H9 (cell line): Measurements from ENCODE around the gene SMAD7. TPM values are rescaled to one million over a fixed set of nuclear protein-coding genes. Genes with fewer than 3 reads are reported as not detected.

Experiments used
- DNase-seq: peaks from one replicate; pipeline ENCODE4 v3.0.0-alpha.2; 2017
- H2AFZ ChIP-seq: one replicate; pipeline ENCODE4 v1.6.1; 2013; ENCODE audit warnings: mild to moderate bottlenecking, low read length, control low read depth, moderate library complexity
- H2AK5ac ChIP-seq: 2 replicates; pipeline ENCODE4 v1.6.1; 2013; ENCODE audit warnings: low read length, control low read depth, mixed read lengths; ENCODE audit not compliant: insufficient read length
- H2BK120ac ChIP-seq: one replicate; pipeline ENCODE4 v1.6.1; 2013; ENCODE audit warnings: low read depth, mild to moderate bottlenecking, low read length, control low read depth, inconsistent platforms; ENCODE audit not compliant: poor library complexity, severe bottlenecking
- H2BK12ac ChIP-seq: 2 replicates; pipeline ENCODE4 v1.6.1; 2013; ENCODE audit warnings: low read length, control low read depth, mixed read lengths, low read depth; ENCODE audit not compliant: insufficient read length
- H2BK15ac ChIP-seq: 2 replicates; pipeline ENCODE4 v1.6.1; 2013; ENCODE audit warnings: low read depth, low read length, control low read depth
- H2BK20ac ChIP-seq: one replicate; pipeline ENCODE4 v1.6.1; 2013; ENCODE audit warnings: low read depth, mild to moderate bottlenecking, low read length, control low read depth, inconsistent platforms; ENCODE audit not compliant: poor library complexity, severe bottlenecking
- H2BK5ac ChIP-seq: 2 replicates; pipeline ENCODE4 v1.6.1; 2013; ENCODE audit warnings: low read length, control low read depth, mixed read lengths; ENCODE audit not compliant: insufficient read length
- H3K14ac ChIP-seq: 2 replicates; pipeline ENCODE4 v1.6.1; 2013; ENCODE audit warnings: low read length, control low read depth; ENCODE audit not compliant: insufficient read depth
- H3K18ac ChIP-seq: 2 replicates; pipeline ENCODE4 v1.6.1; 2013; ENCODE audit warnings: low read depth, mild to moderate bottlenecking, mixed read lengths, low read length, control low read depth; ENCODE audit not compliant: insufficient read length
- H3K23ac ChIP-seq: 2 replicates; pipeline ENCODE4 v1.6.1; 2013; ENCODE audit warnings: low read length, control low read depth, mixed read lengths, low read depth; ENCODE audit not compliant: insufficient read length
- H3K23me2 ChIP-seq: 2 replicates; pipeline ENCODE4 v1.6.1; 2013; ENCODE audit warnings: low read depth, mild to moderate bottlenecking, mixed read lengths, low read length, control low read depth; ENCODE audit not compliant: insufficient read length, poor library complexity, severe bottlenecking
- H3K27ac ChIP-seq: 2 replicates; pipeline ENCODE4 v1.5.1; 2013; ENCODE audit warnings: low read length, control low read depth, mixed read lengths, low read depth; ENCODE audit not compliant: insufficient read length
- H3K27me3 ChIP-seq: 2 replicates; pipeline ENCODE4 v1.6.1; 2013; ENCODE audit warnings: low read length, control low read depth, inconsistent platforms; ENCODE audit not compliant: insufficient read depth
- H3K4ac ChIP-seq: 2 replicates; pipeline ENCODE4 v1.6.1; 2013; ENCODE audit warnings: low read depth, mild to moderate bottlenecking, control low read depth, inconsistent platforms, low read length, moderate library complexity
- H3K4me1 ChIP-seq: 2 replicates; pipeline ENCODE4 v1.6.1; 2013; ENCODE audit warnings: low read length, control low read depth, inconsistent platforms; ENCODE audit not compliant: insufficient read depth
- H3K4me2 ChIP-seq: 2 replicates; pipeline ENCODE4 v1.6.1; 2013; ENCODE audit warnings: low read length, control low read depth, mixed read lengths; ENCODE audit not compliant: insufficient read length, insufficient read depth
- H3K56ac ChIP-seq: 2 replicates; pipeline ENCODE4 v1.6.1; 2013; ENCODE audit warnings: low read depth, mild to moderate bottlenecking, mixed read lengths, low read length, control low read depth; ENCODE audit not compliant: insufficient read length
- H3K79me1 ChIP-seq: 2 replicates; pipeline ENCODE4 v1.6.1; 2013; ENCODE audit warnings: low read depth, mild to moderate bottlenecking, moderate library complexity, low read length, control low read depth, inconsistent platforms; ENCODE audit not compliant: insufficient read depth, poor library complexity, severe bottlenecking
- H3K79me2 ChIP-seq: 2 replicates; pipeline ENCODE4 v1.6.1; 2013; ENCODE audit warnings: low read length, control low read depth, inconsistent platforms; ENCODE audit not compliant: insufficient read depth
- H3K9ac ChIP-seq: 2 replicates; pipeline ENCODE4 v1.6.1; 2013; ENCODE audit warnings: low read length, control low read depth, mixed read lengths; ENCODE audit not compliant: insufficient read length; ENCODE audit errors: extremely low read depth
- H3K9me3 ChIP-seq: one replicate; pipeline ENCODE4 v1.6.1; 2013; ENCODE audit warnings: low read depth, low read length, inconsistent platforms; ENCODE audit not compliant: control insufficient read depth
- H3T11ph ChIP-seq: one replicate; pipeline ENCODE4 v1.6.1; 2013; ENCODE audit warnings: mild to moderate bottlenecking, low read length, control low read depth, inconsistent platforms
- H4K20me1 ChIP-seq: one replicate; pipeline ENCODE4 v1.6.1; 2013; ENCODE audit not compliant: control insufficient read depth, insufficient read length, insufficient read depth
- H4K5ac ChIP-seq: 2 replicates; pipeline ENCODE4 v1.6.1; 2013; ENCODE audit warnings: low read depth, mild to moderate bottlenecking, mixed read lengths, low read length, control low read depth; ENCODE audit not compliant: insufficient read length
- H4K8ac ChIP-seq: replicated peaks from 2 replicates; pipeline ENCODE4 v1.6.1; 2013; ENCODE audit warnings: low read length, control low read depth, mixed read lengths, low read depth; ENCODE audit not compliant: insufficient read length
- H4K91ac ChIP-seq: 2 replicates; pipeline ENCODE4 v1.6.1; 2013; ENCODE audit warnings: low read depth, mild to moderate bottlenecking, moderate library complexity, mixed read lengths, low read length, control low read depth; ENCODE audit not compliant: insufficient read length
- H3K27ac Mint-ChIP-seq, 3 experiments: 2 replicates in 2 of 3; 3 replicates in 1 of 3; pipeline ENCODE4 v1.8.0; 2020 to 2021; ENCODE audit warnings: mixed read lengths in 3 of 3, mild to moderate bottlenecking in 1 of 3, moderate library complexity in 1 of 3
- H3K27me3 Mint-ChIP-seq: 2 replicates; pipeline ENCODE4 v1.8.0; 2021; ENCODE audit warnings: low read depth, mild to moderate bottlenecking, moderate library complexity, mixed read lengths
- H3K36me3 Mint-ChIP-seq, 3 experiments: 2 replicates in 2 of 3; 3 replicates in 1 of 3; pipeline ENCODE4 v1.8.0; 2020 to 2021; ENCODE audit warnings: low read depth in 3 of 3, mixed read lengths in 3 of 3; ENCODE audit not compliant: insufficient read depth in 1 of 3
- H3K4me1 Mint-ChIP-seq, 2 experiments: 2 replicates each; pipeline ENCODE4 v1.8.0; 2020; ENCODE audit warnings: mixed read lengths in 2 of 2
- H3K4me3 Mint-ChIP-seq, 2 experiments: 2 replicates in 1 of 2; 3 replicates in 1 of 2; pipeline ENCODE4 v1.8.0; 2020 to 2021; ENCODE audit warnings: mild to moderate bottlenecking in 2 of 2, mixed read lengths in 2 of 2, moderate library complexity in 1 of 2
- H3K9me3 Mint-ChIP-seq, 2 experiments: 2 replicates in 1 of 2; 3 replicates in 1 of 2; pipeline ENCODE4 v1.8.0; 2020; ENCODE audit warnings: mild to moderate bottlenecking in 2 of 2, mixed read lengths in 2 of 2, moderate library complexity in 1 of 2
- CTCF ChIP-seq: fragments of 200-600 bp; sonication (generic); conservative IDR thresholded peaks from 3 replicates; pipeline ENCODE4 v1.8.0; 2021; ENCODE audit warnings: antibody characterized with exemption, mild to moderate bottlenecking
- whole genome bisulfite sequencing: extraction: QIAGEN DNeasy Blood & Tissue Kit; methylation state at CpG from one replicate; pipeline ENCODE4 v1.1.7; 2013; ENCODE audit warnings: missing lambda C conversion rate, low lambda C conversion rate, mixed read lengths; ENCODE audit not compliant: insufficient read length; ENCODE audit errors: extremely low coverage; 5-methylcytosine and 5-hydroxymethylcytosine counted together
- total RNA-seq: library from RNA; stranded (reverse); gene quantifications from 2 replicates; pipeline ENCODE4 v1.2.1, GENCODE V29; 2021

SMAD7 gene
- total RNA-seq, 1 experiment from 2014 or later: 27.7 TPM

GRCh38 chr18:48913201-48913600 lies 37.6 kb downstream of the SMAD7 start:
- Histone ChIP-seq H3K79me1 (no peaks in the 10 kb centered on the region), H3K56ac (no peak overlapping the region), H3K23ac (no peak overlapping the region), H2BK15ac (no peak overlapping the region), H3K27ac (no peak overlapping the region), H3K4me2 (no peak overlapping the region), H3K18ac (no peak overlapping the region), H2BK5ac (no peak overlapping the region), H3K27me3 (no peaks in the 10 kb centered on the region), H2BK120ac (no peak overlapping the region), H2AFZ (no peak overlapping the region), H3K4me1 (no peaks in the 10 kb centered on the region), H3K9ac (no peak overlapping the region), H2BK20ac (no peak overlapping the region), H4K20me1 (no peaks in the 10 kb centered on the region), H4K8ac (no peak overlapping the region), H3K79me2 (no peaks in the 10 kb centered on the region), H4K91ac (no peak overlapping the region), H3K14ac (no peak overlapping the region), H3K23me2 (no peaks in the 10 kb centered on the region), H2BK12ac (no peak overlapping the region), H3K4ac (no peak overlapping the region), H2AK5ac (no peak overlapping the region), H3T11ph (no peak overlapping the region), H4K5ac (no peak overlapping the region), H3K9me3 (no peaks in the 10 kb centered on the region)
- Mint-ChIP-seq H3K4me1 (peaks cover 12 to 16% of the 10 kb centered on the region in 2 experiments; a peak in 3 of 4 replicates), H3K27me3 (no peaks in the 10 kb centered on the region; the same call in none of the 2 replicates), H3K9me3 (no peaks in the 10 kb centered on the region), H3K36me3 (peaks cover 0 to 4% (median 0%) of the 10 kb centered on the region in 3 experiments; a peak in 1 of 7 replicates), H3K27ac (no peak overlapping the region), H3K4me3 (no peak overlapping the region)
- no CpG with 5 or more reads among the region's 5 CpGs for WGBS
- peak; percentile 38 for DNase-seq
- peak; percentile 42; the same call in 2 of the 3 replicates for TF ChIP-seq CTCF
